GM19351 (cell line): Measurements from ENCODE around the gene SYT6.
A peak's percentile ranks its signal among the peaks of the same experiment; 100 is the strongest.
"Not testable (repeated sequence)": the region's sequence is repeated elsewhere in the genome, so short reads cannot be mapped to it uniquely, and the experiment has no call there.

Experiments used
- ATAC-seq: cut with Tn5 transposase; IDR thresholded peaks from one replicate; pipeline ENCODE4 v1.9.1; 2021; ENCODE audit warnings: mild to moderate bottlenecking, moderate library complexity; ENCODE audit not compliant: unreplicated experiment

SYT6 gene

DNA sequence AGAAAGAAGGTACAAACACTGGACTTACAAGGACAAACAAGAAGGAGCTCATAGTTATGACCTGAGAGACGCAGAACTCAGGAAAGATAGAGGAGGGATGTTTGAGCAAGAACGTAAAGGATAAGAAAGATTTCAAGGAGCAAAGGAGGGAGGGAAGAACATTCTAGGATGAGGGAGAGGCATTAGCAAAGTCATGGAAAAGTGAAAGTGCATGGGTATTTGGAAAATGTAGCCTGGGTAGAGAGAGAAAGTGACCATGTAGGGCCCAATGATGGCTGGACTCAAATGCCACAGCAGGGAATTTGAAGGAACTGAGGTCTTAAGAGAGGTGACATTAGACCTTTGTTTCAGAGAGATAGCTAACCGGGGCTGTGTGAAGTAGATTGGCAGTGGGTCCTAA is 76.5 kb downstream of the SYT6 start:
- no peak for ATAC-seq

DNA sequence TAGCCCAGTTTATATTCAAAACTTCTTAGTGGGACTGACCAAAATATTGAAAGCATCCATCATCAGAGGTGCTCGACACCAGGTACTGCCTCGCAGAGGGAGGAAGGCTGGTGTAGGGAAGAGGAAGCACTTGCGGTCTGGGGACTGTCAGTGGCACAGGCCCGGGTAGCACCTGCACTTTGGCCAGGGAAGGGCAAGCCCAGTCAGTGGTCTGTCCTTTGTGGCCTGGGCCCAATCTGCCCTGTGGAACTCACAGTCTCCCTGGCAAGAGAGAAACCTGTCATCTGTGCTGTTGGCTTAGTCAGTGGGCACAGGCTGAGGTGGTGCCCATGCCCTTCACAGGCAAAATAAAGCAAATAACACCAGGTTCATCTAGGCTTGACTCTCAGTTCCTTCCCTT is 77.4 kb downstream of the SYT6 start:
- peak; percentile 33 for ATAC-seq

DNA sequence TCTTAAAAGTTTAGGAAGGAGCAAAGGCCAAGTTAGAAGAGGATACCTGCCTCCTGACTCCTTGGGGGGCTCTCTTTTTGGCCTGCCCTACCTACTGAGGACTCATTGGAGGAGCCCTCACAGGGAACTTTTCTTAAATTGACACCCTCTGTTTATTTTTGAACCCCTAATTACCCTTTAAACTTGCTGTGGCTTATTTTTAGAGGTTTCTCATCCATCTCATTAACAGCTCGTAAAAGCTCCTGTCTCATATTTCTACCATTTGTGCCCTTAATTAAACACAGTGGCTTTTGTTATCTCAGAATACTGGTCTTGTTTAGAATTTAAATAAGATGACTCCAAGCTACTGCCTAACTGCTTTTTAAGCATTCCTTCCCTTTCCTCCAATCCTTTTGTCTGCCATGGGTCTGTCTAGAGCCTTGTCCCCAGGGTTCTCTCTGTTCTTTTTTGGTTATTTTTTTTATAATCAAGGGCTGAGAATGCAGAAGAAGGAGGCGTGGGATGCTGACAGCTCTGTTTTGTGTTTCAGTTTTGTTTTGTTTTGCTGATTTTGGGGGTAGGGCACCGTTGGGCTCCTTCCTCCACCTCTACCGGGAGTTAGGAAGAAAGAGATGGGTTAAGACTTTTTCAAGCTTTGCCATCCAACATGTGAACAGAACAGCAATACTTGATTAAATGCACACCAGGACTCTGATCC is 78.0 kb downstream of the SYT6 start:
- peak; percentile 66 for ATAC-seq

GRCh38 chr1:114075105-114075504 is 78.6 kb downstream of the SYT6 start:
- ATAC-seq = no peak

DNA sequence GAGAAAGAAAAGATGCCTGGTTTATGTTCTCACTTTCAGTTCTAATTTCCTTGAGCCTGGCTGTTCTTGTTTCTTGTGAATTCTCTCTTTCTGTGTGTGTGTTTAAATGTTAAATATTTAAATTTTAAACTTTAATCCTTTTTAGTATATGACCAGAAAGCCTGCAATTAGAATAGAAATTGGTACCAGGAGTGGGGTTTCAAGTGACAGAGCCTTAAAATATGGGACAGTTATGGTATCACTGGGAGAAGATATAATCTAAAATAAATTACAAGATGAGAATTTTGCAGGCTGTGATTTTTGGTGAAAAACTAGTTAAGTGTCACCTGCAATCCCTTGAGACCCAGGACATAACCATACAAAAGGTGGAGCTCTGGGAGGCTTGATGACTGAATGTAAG is 81.4 kb downstream of the SYT6 start:
- no peak for ATAC-seq

- not testable (repeated sequence) for ATAC-seq
Observed at GRCh38 chr1:114069762-114070161, 83.9 kb downstream of the SYT6 start.

DNA sequence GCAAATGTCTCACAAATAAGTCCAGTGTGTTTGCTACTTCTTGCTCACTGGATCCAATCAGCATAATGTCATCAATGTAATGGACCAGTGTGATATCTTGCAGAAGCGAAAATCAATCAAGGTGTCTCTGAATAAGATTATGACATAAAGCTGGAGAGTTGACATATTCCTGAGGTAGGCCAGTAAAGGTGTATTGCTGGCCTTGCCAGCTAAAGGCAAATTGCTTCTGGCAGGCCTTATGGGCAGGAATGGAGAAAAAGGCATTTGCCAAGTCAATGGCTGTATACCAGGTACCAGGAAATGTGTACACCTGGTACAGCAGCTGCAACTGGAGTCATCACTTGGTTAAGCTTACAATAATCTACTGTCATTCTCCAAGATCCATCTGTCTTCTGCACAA is 85.0 kb downstream of the SYT6 start:
- ATAC-seq = not testable (repeated sequence)

- not testable (repeated sequence) for ATAC-seq
Observed at GRCh38 chr1:114065671-114066070, 88.0 kb downstream of the SYT6 start.

DNA sequence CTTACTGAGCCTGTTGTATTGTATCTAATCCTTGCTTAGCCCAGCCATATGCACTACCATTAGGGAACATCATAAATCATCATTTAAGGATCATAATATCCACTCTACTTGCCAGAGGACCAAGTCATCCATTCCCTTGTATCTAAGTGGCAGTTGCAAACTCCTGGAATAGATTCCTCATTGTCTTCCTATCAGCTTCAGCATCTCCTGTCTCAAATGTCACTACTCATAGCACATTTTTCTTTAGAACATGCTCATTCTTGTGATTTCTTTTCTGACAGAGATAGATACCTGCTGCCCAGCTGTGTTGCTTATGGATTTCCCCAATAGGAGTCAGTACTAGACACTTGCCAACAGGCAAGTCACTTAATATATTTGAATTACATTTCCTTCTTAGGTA is 90.1 kb downstream of the SYT6 start:
- ATAC-seq = no peak

DNA sequence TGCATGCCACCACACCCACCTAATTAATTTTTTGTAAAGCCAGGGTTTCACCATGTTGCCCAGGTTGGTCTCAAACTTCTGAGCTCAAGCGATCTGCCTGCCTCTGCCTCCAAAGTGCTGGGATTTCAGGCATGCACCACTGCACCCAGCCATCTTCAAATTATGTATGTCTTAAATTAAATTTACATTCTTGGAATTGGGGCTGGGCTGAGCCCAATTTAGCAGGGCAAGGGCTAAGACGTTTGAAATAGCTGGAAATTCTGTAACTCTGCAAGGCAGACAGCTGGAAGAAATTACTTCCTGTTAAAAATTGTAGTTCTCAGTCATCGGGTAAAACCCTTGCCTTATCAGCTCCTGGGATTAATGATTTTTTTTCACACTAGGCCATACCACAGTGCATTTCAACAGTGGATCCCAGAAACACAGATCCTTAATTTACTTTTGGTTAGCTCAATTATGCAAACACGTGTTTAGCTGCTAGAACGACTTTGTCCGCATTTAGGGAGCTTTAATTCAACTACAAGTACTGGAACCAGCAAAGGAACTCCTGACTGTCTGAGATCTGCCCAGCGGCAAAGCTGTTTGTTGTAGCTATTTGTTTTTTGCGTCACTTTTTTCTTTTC is 91.1 kb downstream of the SYT6 start:
- no peak for ATAC-seq

DNA sequence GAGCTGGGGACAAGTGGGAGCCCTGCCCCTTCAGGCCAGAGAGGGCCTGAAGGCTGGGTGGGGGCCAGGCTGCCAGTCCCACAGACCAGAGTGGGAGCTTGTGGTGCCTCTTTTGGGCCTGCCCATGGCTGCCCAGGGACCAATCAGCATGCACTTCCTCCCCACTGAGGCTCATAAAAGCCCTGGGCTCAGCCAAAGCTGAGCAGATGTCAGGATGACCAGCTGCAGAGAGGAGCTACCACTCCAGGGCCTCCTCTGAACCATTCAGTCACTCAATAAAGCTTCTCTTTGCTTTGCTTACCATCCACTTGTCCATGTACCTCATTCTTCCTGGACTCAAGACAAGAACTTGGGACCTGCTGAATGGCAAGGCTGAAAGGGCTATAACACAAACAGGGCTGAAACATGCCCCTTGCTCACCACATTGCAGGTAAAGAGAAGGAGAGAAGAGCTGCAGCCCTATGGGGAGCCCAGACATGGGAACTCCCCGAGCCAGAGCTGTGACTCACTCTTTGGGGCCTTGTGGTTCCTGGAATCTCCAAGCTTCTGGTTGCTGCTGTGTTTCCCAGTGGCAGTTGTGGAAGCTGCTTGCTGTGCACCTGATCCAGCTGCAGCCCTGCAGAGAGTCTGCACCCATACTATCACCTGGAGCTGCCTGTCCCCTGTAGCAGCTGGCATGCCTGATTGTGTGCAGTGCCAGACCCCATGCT is 92.4 kb downstream of the SYT6 start:
- no peak for ATAC-seq

- not testable (repeated sequence) for ATAC-seq
Observed at GRCh38 chr1:114058236-114058635, 95.4 kb downstream of the SYT6 start.

GRCh38 chr1:114054148-114054547 is 99.5 kb downstream of the SYT6 start:
- ATAC-seq = no peak

- no peak for ATAC-seq
Observed at GRCh38 chr1:114048232-114048631, 105.4 kb downstream of the SYT6 start.

DNA sequence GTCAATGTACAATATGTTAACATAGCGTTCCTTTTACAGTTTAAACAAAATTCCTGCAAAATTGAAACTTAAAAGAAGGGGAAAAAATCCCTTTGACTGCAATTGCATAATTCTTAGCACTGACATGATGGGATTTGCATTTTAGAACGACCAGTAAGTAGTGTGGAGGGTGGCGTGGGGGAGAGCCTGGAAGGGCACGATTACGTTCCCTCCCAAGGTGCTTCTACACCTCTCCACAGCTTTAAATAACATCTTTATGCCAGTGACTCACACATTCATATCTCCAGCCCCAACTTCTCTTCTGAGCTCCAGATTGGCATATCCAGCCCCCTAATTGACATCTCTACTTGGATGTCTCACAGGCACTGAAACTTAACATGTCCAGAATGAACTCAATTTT is 110.1 kb downstream of the SYT6 start:
- ATAC-seq = no peak

DNA sequence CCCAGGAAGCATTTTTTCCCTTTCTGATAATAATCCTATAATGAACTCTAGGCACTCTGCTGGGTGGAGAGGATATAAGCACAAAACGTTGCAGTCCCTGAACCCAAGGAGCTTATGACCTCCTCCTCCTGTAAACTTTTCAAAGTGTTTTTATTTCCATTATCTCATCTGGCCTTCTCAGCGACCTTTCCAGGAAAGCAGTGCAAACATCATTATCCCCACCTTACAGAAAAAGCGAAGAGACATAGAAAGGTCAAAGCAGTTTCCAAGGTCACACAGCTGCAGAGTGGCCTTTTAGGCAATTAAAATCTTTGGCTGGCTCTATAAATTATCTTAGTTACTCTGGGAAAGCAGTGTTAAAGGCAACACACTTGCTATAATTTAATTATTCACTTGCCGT is 110.6 kb downstream of the SYT6 start:
- no peak for ATAC-seq

DNA sequence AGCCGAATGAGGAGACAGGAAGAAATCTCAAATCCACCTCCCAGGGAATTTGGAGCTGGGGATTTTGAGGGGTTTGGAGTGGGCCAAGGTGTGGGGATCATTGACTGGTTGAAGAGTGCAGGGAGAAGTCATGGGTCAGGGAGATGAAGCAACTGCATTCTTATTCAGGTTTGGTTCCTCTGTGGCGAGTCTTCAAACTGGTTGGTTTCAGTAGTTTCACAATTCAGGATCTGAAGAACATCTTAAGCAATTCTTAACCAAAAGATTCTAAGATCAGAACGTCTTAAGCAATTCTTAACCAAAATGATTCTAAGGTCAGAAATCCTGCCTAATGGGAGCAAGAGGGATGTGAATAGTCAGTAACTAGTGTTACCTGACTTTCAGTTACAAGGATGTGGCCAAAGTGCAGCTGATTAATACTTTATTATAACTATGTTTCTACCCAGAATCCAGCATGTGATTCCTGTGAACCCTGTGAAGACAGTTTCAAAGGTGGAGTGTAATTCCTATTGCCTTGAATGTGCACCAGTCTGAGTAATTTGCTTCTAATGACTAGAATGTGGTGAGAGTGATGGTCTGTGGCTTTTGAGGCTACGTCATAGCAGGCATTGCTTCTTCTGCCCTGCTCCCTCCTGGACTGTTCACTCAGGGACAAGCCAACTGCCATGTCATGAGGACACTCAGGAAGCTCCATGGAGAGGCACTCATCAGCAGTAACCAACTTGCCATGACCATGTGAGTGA is 113.2 kb downstream of the SYT6 start:
- ATAC-seq = no peak
